SJCRH30 (cell line): Measurements from ENCODE around the gene RNF183. TPM values are rescaled to one million over a fixed set of nuclear protein-coding genes. Genes with fewer than 3 reads are reported as not detected.

Source experiments
- DNase-seq, 2 experiments: peaks; one replicate each; pipeline ENCODE4 v3.0.0-alpha.2; 2015 to 2020
- H3K27ac ChIP-seq: fragments of 250-450 bp; sonication (Bioruptor Pico); 2 replicates; pipeline ENCODE4 v1.5.1; 2020; ENCODE audit warnings: mild to moderate bottlenecking, moderate library complexity
- H3K27me3 ChIP-seq: fragments of 250-450 bp; sonication (Bioruptor Pico); 2 replicates; pipeline ENCODE4 v1.5.1; 2020; ENCODE audit warnings: mild to moderate bottlenecking, moderate library complexity
- H3K36me3 ChIP-seq: fragments of 250-450 bp; sonication (Bioruptor Pico); 2 replicates; pipeline ENCODE4 v1.5.1; 2020; ENCODE audit warnings: mild to moderate bottlenecking, moderate library complexity
- H3K4me1 ChIP-seq: fragments of 250-450 bp; sonication (Bioruptor Pico); 2 replicates; pipeline ENCODE4 v1.5.1; 2020; ENCODE audit warnings: mild to moderate bottlenecking, moderate library complexity
- H3K4me3 ChIP-seq: fragments of 250-450 bp; sonication (Bioruptor Pico); 2 replicates; pipeline ENCODE4 v1.5.1; 2020; ENCODE audit warnings: mild to moderate bottlenecking, moderate library complexity
- H3K9me3 ChIP-seq: fragments of 250-450 bp; sonication (Bioruptor Pico); replicated peaks from 2 replicates; pipeline ENCODE4 v1.5.1; 2020; ENCODE audit warnings: mild to moderate bottlenecking, moderate library complexity
- total RNA-seq: library from RNA; depleted of rRNA; stranded (reverse); fragments of >200 nt; shearing (Covaris generic); gene quantifications from 2 replicates; pipeline ENCODE4 v1.2.3, GENCODE V29; 2014

Gene RNF183
- total RNA-seq, 1 experiment from 2014 or later = not detected

DNA sequence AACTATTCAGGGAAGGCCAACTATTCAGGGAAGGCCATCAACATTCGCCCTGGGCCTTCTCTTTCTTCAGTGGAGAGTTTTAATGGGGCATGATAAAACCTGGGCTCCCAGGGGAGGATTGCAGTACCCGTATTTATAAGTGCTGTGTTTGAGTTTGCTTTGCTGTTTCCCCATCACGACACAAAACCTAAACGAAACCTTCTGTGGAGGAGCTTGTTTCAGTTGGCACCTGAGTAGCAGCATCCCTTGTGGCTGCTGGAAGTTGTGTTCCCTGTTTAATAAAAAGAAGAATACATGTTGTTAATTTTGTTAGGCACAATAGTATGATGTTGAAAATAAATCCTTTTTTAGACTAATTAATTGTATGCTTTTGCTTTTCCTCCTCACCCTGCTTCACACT, 28.6 kb upstream of the RNF183 start:
- Histone ChIP-seq H3K4me3 (no peak overlapping the region), H3K27me3 (no peaks in the 10 kb centered on the region), H3K36me3 (no peaks in the 10 kb centered on the region), H3K9me3 (no peaks in the 10 kb centered on the region), H3K27ac (no peak overlapping the region), H3K4me1 (no peaks in the 10 kb centered on the region; the same call in 1 of the 2 replicates)
- no peak for DNase-seq

DNA sequence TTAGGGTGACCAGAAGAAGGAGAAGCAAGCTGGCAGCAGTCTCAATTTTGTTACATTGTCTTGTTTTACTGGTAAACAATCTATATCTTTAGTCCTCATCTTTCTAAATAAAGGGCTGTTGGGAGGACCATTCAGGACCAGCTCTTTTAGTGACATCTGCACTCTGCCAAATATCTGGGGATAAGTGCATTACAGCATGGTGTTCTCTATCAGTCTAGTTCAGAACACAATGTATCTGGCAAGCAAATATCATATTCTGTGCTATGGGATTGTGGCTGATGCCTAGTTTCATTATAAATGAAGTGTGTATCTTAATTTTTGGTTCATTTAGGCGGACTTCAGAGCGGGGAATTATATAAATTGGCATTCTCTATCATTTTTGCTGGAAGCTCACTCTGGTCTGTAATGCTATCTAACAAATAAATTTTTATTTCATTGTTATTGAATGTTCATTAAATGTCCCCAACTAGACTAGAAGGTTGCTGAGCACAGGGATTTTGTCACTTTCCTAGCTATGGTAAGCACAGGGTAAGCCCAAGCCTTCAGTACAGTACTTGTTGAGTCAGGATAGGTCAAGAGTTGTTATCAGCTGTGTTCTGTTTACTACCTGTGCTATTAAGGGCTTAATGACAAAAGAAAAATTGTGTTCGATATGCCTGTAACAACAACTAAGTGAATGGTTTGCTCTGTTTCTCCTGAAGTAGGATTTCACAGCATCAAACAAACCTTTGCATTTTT, 25.0 kb upstream of the RNF183 start:
- Histone ChIP-seq H3K4me1 (no peaks in the 10 kb centered on the region), H3K4me3 (no peak overlapping the region), H3K36me3 (no peaks in the 10 kb centered on the region), H3K27ac (no peak overlapping the region), H3K27me3 (no peaks in the 10 kb centered on the region), H3K9me3 (no peaks in the 10 kb centered on the region)
- no peak for DNase-seq

DNA sequence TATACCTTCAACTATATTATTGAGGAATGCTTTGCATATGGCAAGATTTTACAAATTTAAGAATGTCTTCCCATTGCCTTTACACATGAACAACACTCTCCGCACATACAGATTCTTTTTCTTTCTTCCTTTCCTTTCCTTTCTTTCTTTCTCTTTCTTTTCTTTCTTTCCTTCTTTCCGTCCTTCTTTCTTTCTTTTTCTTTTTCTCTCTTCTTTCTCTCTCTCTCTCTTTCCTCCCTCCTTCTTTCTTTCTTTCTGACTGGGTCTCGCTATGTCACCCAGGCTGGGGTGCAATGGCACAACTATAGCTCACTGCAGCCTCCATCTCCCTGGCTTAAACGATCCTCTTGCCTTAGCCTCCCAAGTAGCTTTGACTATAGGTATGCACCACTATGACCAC, 23.1 kb upstream of the RNF183 start:
- no peaks in the 10 kb centered on the region for H3K4me1 ChIP-seq
- H3K27me3 ChIP-seq = no peaks in the 10 kb centered on the region
- no peaks in the 10 kb centered on the region for H3K36me3 ChIP-seq
- no peaks in the 10 kb centered on the region for H3K9me3 ChIP-seq
- H3K27ac ChIP-seq = no peak overlapping the region
- H3K4me3 ChIP-seq = no peak overlapping the region
- DNase-seq = no peak

DNA sequence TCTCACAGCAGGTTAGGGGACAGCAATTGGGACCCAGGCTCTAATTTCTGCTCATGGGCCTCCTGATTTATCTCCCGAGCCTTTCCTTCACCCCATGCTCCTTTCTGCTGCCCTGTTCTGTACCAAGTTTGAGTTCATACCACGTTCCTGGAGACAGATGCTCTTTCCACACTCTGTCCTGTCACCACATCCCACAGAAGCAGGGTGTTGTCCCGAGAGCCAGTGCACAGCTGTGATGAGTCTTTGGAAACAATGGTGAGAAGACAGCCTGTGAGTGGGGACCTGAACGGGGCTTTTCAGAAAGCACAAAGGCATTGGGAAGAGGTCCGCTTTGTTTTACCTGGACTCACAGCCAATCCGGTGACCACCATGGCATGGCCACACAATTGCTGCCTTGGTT, 19.5 kb upstream of the RNF183 start:
- no peak overlapping the region for H3K27ac ChIP-seq
- H3K4me1 ChIP-seq = no peaks in the 10 kb centered on the region
- H3K27me3 ChIP-seq = no peaks in the 10 kb centered on the region
- H3K36me3 ChIP-seq = no peaks in the 10 kb centered on the region
- no peak overlapping the region for H3K4me3 ChIP-seq
- no peaks in the 10 kb centered on the region for H3K9me3 ChIP-seq
- DNase-seq = no peak

DNA sequence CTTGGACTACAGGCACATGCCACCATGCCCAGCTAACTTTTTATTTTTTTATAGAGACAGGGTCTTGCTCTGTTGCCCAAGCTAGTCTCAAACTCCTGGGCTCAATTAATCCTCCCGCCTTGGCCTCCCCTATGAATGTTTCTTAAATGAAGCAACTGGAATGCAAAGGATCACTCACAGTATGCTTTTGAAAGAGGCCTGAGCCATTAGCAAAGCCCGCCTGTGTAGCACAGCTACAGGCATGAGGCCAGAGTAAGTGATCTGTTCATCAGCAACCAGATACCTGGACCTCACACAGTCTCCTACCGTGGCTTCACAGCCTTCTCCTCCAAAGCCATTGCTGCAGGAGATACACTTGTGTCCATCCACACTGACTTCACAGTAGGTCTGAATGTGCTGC, 16.9 kb upstream of the RNF183 start:
- no peak overlapping the region for H3K27ac ChIP-seq
- no peak overlapping the region for H3K4me3 ChIP-seq
- no peaks in the 10 kb centered on the region for H3K4me1 ChIP-seq

DNA sequence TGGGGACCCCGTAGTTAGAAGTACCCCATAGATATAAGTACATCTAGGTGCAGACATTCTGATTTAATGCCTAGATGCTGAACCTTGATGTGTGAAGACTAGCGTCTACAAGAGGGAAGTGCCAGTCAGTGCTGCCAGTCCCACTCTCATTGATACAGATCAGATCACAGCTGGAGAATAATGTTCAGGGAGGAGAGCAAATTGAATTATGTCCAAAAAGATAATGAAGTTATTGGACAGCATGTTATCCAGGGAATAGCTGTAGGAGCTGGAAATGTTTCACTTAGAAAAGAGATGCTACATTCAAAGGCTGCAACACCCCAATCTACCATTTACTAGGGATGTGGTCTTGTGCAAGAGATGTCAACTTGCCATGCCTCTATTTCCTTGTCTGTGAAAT, 15.9 kb upstream of the RNF183 start:
- H3K9me3 ChIP-seq = no peaks in the 10 kb centered on the region
- H3K4me1 ChIP-seq = no peaks in the 10 kb centered on the region
- no peak for DNase-seq
- H3K4me3 ChIP-seq = no peak overlapping the region
- no peak overlapping the region for H3K27ac ChIP-seq
- H3K27me3 ChIP-seq = no peaks in the 10 kb centered on the region
- no peaks in the 10 kb centered on the region for H3K36me3 ChIP-seq

More for the DNA sequence above, 16.9 kb upstream of the RNF183 start:
- no peaks in the 10 kb centered on the region for H3K36me3 ChIP-seq
- DNase-seq = no peak
- no peaks in the 10 kb centered on the region for H3K27me3 ChIP-seq
- H3K9me3 ChIP-seq = no peaks in the 10 kb centered on the region

DNA sequence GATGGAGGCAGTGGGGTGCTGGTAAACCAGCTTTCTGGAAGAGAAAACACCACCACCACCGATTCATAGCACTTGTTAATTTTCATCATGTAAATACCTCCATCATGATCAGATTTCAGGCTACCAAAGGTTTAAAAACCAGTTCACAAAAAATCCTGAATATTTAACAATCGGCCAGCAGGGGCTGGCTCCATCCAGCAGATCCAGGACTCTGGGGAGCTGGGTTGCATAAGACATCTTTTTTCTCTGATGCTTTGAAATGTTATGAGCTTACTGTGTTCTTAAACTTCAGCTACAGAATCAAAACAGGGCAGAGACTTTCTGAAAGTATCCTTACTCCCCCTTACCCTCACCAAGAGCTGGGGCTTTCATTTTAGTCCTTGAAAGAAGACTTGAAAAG, 14.6 kb upstream of the RNF183 start:
- Histone ChIP-seq H3K4me3 (no peak overlapping the region), H3K36me3 (no peaks in the 10 kb centered on the region), H3K9me3 (no peaks in the 10 kb centered on the region), H3K27me3 (no peaks in the 10 kb centered on the region), H3K4me1 (peaks cover 8% of the 10 kb centered on the region), H3K27ac (no peak overlapping the region)
- no peak for DNase-seq

DNA sequence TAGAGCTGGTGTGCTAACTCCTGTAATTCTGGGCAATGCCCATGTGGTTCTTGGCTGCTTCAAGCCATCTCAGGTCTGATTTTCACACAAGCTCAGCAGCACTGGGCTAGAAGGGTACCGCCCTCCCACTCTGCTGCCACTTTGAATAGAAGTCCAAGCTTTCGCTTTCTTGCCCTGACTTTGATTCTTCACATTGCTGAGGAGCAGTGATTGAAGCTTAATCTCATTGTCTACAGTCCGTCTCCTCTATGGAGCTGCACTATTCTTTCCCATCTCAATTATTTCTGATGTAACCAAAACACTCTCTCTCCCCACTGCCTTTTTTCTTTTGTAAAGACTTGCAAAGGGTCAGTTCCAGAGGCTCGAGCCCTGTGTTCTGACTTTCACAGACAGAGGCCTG, 12.9 kb upstream of the RNF183 start:
- Histone ChIP-seq H3K27ac (no peak overlapping the region), H3K9me3 (no peaks in the 10 kb centered on the region), H3K36me3 (no peaks in the 10 kb centered on the region), H3K4me3 (no peak overlapping the region), H3K4me1 (peaks cover 26% of the 10 kb centered on the region), H3K27me3 (no peaks in the 10 kb centered on the region)
- no peak for DNase-seq

DNA sequence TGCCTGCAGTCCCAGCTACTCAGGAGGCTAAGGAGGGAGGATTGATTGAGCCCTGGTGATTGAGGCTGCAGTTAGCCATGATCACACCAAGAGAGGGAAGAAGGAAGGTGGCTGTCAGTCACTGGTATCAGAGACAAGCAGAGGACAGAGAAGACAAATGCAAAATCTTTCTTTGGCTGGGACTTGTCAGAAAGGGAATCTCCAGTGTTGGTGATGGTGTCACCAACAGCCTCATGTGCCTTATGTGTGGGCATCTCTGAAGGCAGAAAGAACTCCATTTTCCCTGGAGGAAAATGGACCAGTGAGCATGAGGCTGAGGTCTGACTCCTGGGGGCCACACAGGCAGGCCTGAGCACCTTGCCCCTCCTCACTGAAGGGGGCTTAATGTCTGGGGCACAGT, 12.1 kb upstream of the RNF183 start:
- Histone ChIP-seq H3K27me3 (no peaks in the 10 kb centered on the region), H3K27ac (no peak overlapping the region), H3K9me3 (no peaks in the 10 kb centered on the region), H3K36me3 (no peaks in the 10 kb centered on the region), H3K4me1 (peaks cover 34% of the 10 kb centered on the region), H3K4me3 (no peak overlapping the region)
- no peak for DNase-seq

DNA sequence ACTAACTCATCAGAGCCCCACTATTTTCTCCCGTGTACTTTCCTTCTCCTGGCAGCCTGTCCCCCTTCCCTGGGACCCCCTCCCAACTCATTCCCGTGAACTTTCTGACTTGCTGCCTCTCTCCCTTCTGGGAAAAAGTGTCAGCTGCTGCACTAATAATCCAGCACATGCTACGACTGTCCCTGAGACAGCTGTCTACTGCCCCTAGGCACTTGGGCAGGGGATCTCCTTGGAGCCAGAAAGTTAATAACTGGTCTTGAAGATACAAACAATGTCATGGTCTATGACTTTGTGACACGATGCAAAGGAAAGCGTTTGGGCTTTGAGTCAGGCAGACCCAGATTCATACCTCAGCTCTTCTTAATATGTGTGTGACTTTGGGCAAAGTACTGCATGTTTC, 10.1 kb upstream of the RNF183 start:
- Histone ChIP-seq H3K4me3 (peak overlapping the region; percentile 38), H3K36me3 (no peaks in the 10 kb centered on the region), H3K27me3 (no peaks in the 10 kb centered on the region), H3K9me3 (no peaks in the 10 kb centered on the region), H3K4me1 (peaks cover 34% of the 10 kb centered on the region), H3K27ac (peak overlapping the region; percentile 81)
- peak; percentile 93 to 95 for DNase-seq

DNA sequence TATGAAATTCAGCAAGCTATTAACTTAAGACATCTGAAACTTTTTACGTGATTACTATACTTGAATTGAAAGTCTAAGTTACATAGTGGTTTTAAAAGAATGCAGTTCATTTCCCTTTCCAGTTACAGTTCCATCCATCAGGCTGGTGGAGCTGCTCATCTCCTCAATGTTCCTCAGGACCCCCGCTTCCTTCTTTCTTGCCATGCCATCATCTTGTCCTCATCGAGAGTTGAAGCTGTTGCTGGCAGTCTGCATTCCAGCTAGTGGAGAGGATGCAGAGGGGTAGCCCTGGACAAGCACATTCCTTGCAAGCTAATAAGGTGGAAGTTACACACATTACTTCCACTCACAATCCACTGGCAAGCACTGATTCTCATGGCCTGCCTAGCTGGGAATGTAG, 8.8 kb upstream of the RNF183 start:
- H3K9me3 ChIP-seq = no peaks in the 10 kb centered on the region
- H3K27ac ChIP-seq = no peak overlapping the region
- H3K27me3 ChIP-seq = no peaks in the 10 kb centered on the region
- no peak overlapping the region for H3K4me3 ChIP-seq
- no peak for DNase-seq
- peaks cover 34% of the 10 kb centered on the region for H3K4me1 ChIP-seq
- H3K36me3 ChIP-seq = no peaks in the 10 kb centered on the region

DNA sequence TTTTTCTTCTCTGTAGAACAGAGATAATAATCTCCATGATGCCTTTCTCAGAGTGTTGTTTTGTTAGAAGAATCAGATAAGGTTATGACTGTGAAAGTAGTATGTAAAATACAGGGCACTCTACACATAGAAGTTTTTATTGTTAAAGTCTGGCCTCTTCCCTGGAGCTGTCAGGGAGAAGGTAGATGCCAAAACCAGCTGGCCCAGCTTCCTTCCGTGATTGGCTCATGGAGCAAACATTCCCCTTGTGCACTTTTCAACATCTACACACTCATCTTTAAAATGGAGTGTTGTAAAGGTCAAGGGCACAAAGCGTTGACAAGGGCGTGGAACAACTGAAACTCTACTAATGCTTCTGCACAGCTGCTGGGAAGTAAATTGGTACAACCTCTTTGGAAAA, 7.4 kb upstream of the RNF183 start:
- Histone ChIP-seq H3K27ac (no peak overlapping the region), H3K4me3 (no peak overlapping the region), H3K36me3 (no peaks in the 10 kb centered on the region), H3K4me1 (peaks cover 34% of the 10 kb centered on the region), H3K9me3 (no peaks in the 10 kb centered on the region), H3K27me3 (no peaks in the 10 kb centered on the region; the same call in 1 of the 2 replicates)
- DNase-seq = peak in 1 of 2 experiments; percentile 30

DNA sequence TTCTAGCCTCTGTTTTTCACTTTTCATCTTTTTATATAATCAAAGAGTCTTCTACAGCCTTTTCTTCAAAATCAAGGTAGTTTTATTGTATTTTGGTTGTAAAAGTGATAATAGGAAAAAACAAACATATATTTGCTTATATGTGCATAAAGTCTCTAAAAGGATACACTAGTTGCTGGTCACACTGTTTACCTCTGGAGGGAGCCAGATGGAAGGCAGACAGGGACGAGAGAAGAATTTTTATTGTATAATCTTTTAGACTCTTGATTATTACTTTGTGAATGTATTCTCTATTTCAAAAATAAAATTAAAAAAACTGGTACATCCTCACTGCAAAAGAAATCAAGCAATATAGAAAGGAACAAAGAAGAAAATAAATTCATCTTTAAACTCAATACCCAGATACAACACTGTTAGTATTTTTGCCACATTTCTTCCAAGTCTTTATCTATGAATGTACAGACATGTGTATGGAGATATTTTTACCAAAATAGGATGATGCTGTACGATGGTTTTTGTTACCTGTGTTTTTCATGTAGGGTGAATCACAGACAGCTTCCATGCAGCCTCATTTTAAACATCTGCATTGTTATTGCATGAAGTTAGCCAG, 6.1 kb upstream of the RNF183 start:
- Histone ChIP-seq H3K27ac (no peak overlapping the region), H3K9me3 (no peaks in the 10 kb centered on the region), H3K36me3 (no peaks in the 10 kb centered on the region), H3K4me3 (no peak overlapping the region), H3K4me1 (peaks cover 34% of the 10 kb centered on the region), H3K27me3 (no peaks in the 10 kb centered on the region; the same call in 1 of the 2 replicates)
- DNase-seq = peak; percentile 35 to 67

DNA sequence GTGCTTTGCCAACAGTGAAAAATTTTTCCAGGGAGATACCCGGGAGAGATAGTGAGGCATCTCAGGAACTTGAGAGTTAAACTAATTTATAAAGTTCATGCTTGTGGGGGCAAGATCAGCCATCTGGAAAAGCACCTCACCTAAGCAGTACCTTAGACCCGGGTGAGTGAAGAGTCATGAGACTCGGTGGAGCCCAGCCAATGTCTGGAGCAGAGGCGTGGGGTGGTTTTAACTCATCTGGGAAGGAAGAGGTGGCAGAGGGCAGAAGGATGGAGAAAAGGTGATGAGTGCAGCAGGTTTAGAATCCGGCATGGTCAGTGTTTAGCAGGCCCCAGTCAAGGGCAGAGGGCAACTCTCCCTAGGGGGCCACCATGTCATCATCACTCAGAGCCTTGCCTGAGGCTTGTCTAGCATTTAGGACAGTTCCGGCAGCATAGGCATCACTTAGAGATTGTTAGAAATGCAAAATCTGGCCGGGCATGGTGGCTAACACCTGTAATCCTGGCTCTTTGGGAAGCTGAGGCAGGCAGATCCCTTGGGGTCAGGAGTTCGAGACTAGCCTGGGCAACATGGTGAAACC, 4.3 kb upstream of the RNF183 start:
- Histone ChIP-seq H3K4me3 (no peak overlapping the region), H3K36me3 (no peaks in the 10 kb centered on the region), H3K27me3 (peaks cover 3% of the 10 kb centered on the region; the same call in 1 of the 2 replicates), H3K4me1 (peaks cover 23% of the 10 kb centered on the region), H3K27ac (no peak overlapping the region), H3K9me3 (no peaks in the 10 kb centered on the region)
- no peak for DNase-seq

DNA sequence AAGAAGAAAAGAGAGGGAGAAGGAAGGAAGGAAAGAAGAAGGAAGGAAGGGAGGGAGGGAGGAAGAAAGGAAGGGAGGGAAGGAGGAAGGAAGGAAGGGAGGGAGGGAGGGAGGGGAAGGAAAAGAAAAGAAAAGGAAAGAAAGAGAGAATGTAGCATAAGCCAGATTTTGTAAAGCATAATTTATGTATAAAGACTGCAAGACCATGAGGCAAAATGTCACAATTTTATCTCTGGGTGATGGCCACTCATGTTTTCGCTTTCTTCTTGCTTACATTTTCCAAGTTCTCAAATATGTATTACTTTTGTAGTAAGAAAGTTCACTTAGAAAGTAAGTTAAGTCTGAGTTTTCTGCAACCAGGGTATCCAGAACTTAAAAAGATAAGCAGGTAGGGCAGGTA, 3.4 kb upstream of the RNF183 start:
- H3K27me3 ChIP-seq = peaks cover 3% of the 10 kb centered on the region; the same call in 1 of the 2 replicates
- H3K36me3 ChIP-seq = no peaks in the 10 kb centered on the region
- H3K9me3 ChIP-seq = no peaks in the 10 kb centered on the region
- no peak overlapping the region for H3K4me3 ChIP-seq
- H3K27ac ChIP-seq = no peak overlapping the region
- H3K4me1 ChIP-seq = peaks cover 14% of the 10 kb centered on the region
- no peak for DNase-seq
